Measurements from ENCODE around the gene GPR63.

DNA sequence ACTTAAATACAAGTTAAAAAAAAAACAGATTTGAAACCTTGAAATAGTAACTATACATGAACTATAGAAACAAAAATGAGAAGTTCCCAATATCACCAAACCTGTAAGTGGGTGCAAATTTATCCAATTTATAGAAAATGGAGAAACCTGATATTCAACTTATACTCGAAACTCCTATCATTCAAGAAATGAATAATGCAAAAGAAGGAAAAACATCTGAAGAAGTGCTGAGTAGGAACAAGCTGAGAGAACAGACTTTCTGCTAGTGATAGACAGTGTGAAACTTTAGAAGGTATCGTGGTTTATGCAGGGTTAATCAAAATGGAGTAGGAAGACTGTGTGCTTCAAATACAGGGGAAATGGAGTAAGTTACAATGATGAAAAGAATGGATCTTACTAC, 4.5 kb downstream of the GPR63 start:
- TF ChIP-seq, protein P1, sequence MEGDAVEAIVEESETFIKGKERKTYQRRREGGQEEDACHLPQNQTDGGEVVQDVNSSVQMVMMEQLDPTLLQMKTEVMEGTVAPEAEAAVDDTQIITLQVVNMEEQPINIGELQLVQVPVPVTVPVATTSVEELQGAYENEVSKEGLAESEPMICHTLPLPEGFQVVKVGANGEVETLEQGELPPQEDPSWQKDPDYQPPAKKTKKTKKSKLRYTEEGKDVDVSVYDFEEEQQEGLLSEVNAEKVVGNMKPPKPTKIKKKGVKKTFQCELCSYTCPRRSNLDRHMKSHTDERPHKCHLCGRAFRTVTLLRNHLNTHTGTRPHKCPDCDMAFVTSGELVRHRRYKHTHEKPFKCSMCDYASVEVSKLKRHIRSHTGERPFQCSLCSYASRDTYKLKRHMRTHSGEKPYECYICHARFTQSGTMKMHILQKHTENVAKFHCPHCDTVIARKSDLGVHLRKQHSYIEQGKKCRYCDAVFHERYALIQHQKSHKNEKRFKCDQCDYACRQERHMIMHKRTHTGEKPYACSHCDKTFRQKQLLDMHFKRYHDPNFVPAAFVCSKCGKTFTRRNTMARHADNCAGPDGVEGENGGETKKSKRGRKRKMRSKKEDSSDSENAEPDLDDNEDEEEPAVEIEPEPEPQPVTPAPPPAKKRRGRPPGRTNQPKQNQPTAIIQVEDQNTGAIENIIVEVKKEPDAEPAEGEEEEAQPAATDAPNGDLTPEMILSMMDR (IDR thresholded peaks at IDR 0.05; ENCODE audit: poor library complexity) = no peak
- no peak for TF ChIP-seq EZH2 (IDR thresholded peaks at IDR 0.05; ENCODE audit: borderline replicate concordance)

Data from hepatocyte (in vitro differentiated cells).